Left ventricle myocardium inferior (tissue), 1 donor: Measurements from ENCODE around the gene NXPE1. TPM values are rescaled to one million over a fixed set of nuclear protein-coding genes. Genes with fewer than 3 reads are reported as not detected.

ENCODE experiments used
- DNase-seq: peaks from one replicate; pipeline ENCODE4 v3.0.0-alpha.2; 2020
- H3K27ac ChIP-seq: fragments of 200-600 bp; replicated peaks from 2 replicates; pipeline ENCODE4 v1.8.0; 2021
- H3K27me3 ChIP-seq: fragments of 200-600 bp; 2 replicates; pipeline ENCODE4 v1.8.0; 2021; ENCODE audit warnings: low read depth
- H3K36me3 ChIP-seq: fragments of 200-600 bp; 2 replicates; pipeline ENCODE4 v1.8.0; 2021
- H3K4me1 ChIP-seq: fragments of 200-600 bp; 2 replicates; pipeline ENCODE4 v1.8.0; 2021
- H3K4me3 ChIP-seq: fragments of 200-600 bp; 2 replicates; pipeline ENCODE4 v1.8.0; 2021; ENCODE audit warnings: mild to moderate bottlenecking, moderate library complexity
- H3K9me3 ChIP-seq: fragments of 200-600 bp; replicated peaks from 2 replicates; pipeline ENCODE4 v1.8.0; 2021
- CTCF ChIP-seq: fragments of 200-600 bp; IDR thresholded peaks from 2 replicates; pipeline ENCODE4 v1.8.0; 2021; ENCODE audit warnings: antibody characterized with exemption, mild to moderate bottlenecking, borderline replicate concordance
- intact Hi-C: fragments of 100-400 bp; cut with micrococcal nuclease; formaldehyde crosslinking; loops from one replicate; pipeline ENCODE4 v1.11.0; 2022
- total RNA-seq: library from RNA; stranded (reverse); fragmentation: NEBNext Ultra II Directional; extraction: Animal tissue kit (Norgen Biotek cat#: 25700); gene quantifications from one replicate; pipeline ENCODE4 v1.2.1, GENCODE V29; 2021
- donor health status: DM: no; HTN: yes; CAD: no; lungs with severe emphysema.

Gene NXPE1
- total RNA-seq, 1 donor from 2014 or later = not detected

GRCh38 chr11:114595571-114595970, 35.9 kb upstream of the NXPE1 start, which contains the start of gene NXPE4:
Gene NXPE4 (minus strand): TSS chr11:114595786. CDS start chr11:114594759, 1,027 bp downstream.
- no peak for TF ChIP-seq CTCF
- no peaks in the 10 kb centered on the region for H3K4me1 ChIP-seq
- H3K27ac ChIP-seq = no peak within 1 kb of the TSS
- H3K36me3 ChIP-seq = no peaks in the 10 kb centered on the region
- no peak within 1 kb of the TSS for H3K4me3 ChIP-seq
- H3K9me3 ChIP-seq = no peaks in the 10 kb centered on the region
- H3K27me3 ChIP-seq = no peaks in the 10 kb centered on the region
- intact Hi-C loops = no loop called here
- no peak for DNase-seq

- no peak for DNase-seq
- Histone ChIP-seq H3K9me3 (no peaks in the 10 kb centered on the region), H3K36me3 (no peaks in the 10 kb centered on the region), H3K4me3 (no peak overlapping the region), H3K4me1 (no peaks in the 10 kb centered on the region), H3K27ac (no peak overlapping the region), H3K27me3 (no peaks in the 10 kb centered on the region)
- no peak for TF ChIP-seq CTCF
- intact Hi-C loops = no loop called here
Measured at GRCh38 chr11:114594703-114595102, 35.0 kb upstream of the NXPE1 start.

- no peaks in the 10 kb centered on the region for H3K27me3 ChIP-seq
- intact Hi-C loops = no loop called here
- H3K27ac ChIP-seq = no peak overlapping the region
- H3K9me3 ChIP-seq = peaks cover 44% of the 10 kb centered on the region
- no peak overlapping the region for H3K4me3 ChIP-seq
- H3K36me3 ChIP-seq = no peaks in the 10 kb centered on the region
- no peaks in the 10 kb centered on the region for H3K4me1 ChIP-seq
- TF ChIP-seq CTCF = no peak
- no peak for DNase-seq
Measured at GRCh38 chr11:114587398-114587953, 27.8 kb upstream of the NXPE1 start.

- no peak overlapping the region for H3K4me3 ChIP-seq
- no peak overlapping the region for H3K27ac ChIP-seq
- H3K27me3 ChIP-seq = no peaks in the 10 kb centered on the region
- DNase-seq = no peak
- H3K4me1 ChIP-seq = no peaks in the 10 kb centered on the region
- no peaks in the 10 kb centered on the region for H3K36me3 ChIP-seq
- H3K9me3 ChIP-seq = peaks cover 44% of the 10 kb centered on the region
- no peak for TF ChIP-seq CTCF
- intact Hi-C loops = no loop called here
Measured at GRCh38 chr11:114586797-114587196, 27.1 kb upstream of the NXPE1 start.

- Histone ChIP-seq H3K4me3 (no peak overlapping the region), H3K27me3 (no peaks in the 10 kb centered on the region), H3K27ac (no peak overlapping the region), H3K9me3 (peaks cover 24% of the 10 kb centered on the region), H3K36me3 (no peaks in the 10 kb centered on the region), H3K4me1 (no peaks in the 10 kb centered on the region)
- no peak for TF ChIP-seq CTCF
- no peak for DNase-seq
- intact Hi-C loops = no loop called here
Measured at GRCh38 chr11:114571712-114572111, 12.0 kb upstream of the NXPE1 start.
